ENCODE measurements around the gene ARHGAP4. TPM values are rescaled to one million over a fixed set of nuclear protein-coding genes. Genes with fewer than 3 reads are reported as not detected.

ARHGAP4 gene
- total and polyA plus RNA-seq, 10 of the 15 experiments (the other 5 are each of a cell fraction or from before 2014, with no cell fraction given) = 0.71 to 120 (median 44.3) TPM

DNA sequence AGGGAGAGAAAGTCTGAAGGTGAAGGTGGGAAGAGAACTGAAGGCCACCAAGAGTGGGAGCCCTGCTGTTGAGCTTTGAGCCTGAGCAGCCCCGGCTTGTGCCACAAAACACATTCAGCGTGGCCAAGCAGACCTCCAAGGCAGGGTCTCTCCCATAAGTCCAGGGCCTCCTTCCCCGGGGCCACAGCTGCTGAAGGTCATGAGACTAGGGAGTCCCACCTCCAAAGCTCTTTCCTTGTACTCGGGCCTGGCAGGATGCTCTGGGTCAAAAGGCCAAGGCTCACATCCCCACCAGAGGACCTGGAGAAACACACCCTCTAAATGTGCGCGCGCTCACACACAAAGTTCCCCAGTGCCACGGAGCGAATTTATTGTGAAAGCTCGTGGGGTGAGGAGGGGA is 3.5 kb upstream of the ARHGAP4 start (continued):
- TF ChIP-seq ZNF592 (IDR thresholded peaks at IDR 0.05) = no peak
- TF ChIP-seq, protein P1, sequence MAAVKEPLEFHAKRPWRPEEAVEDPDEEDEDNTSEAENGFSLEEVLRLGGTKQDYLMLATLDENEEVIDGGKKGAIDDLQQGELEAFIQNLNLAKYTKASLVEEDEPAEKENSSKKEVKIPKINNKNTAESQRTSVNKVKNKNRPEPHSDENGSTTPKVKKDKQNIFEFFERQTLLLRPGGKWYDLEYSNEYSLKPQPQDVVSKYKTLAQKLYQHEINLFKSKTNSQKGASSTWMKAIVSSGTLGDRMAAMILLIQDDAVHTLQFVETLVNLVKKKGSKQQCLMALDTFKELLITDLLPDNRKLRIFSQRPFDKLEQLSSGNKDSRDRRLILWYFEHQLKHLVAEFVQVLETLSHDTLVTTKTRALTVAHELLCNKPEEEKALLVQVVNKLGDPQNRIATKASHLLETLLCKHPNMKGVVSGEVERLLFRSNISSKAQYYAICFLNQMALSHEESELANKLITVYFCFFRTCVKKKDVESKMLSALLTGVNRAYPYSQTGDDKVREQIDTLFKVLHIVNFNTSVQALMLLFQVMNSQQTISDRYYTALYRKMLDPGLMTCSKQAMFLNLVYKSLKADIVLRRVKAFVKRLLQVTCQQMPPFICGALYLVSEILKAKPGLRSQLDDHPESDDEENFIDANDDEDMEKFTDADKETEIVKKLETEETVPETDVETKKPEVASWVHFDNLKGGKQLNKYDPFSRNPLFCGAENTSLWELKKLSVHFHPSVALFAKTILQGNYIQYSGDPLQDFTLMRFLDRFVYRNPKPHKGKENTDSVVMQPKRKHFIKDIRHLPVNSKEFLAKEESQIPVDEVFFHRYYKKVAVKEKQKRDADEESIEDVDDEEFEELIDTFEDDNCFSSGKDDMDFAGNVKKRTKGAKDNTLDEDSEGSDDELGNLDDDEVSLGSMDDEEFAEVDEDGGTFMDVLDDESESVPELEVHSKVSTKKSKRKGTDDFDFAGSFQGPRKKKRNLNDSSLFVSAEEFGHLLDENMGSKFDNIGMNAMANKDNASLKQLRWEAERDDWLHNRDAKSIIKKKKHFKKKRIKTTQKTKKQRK (IDR thresholded peaks at IDR 0.05; ENCODE audit: low read depth, low read length) = no peak
- TF ChIP-seq SUPT20H (IDR thresholded peaks at IDR 0.05; ENCODE audit: borderline replicate concordance, control insufficient read depth, low read depth, low read length) = no peak
- no peak for TF ChIP-seq RB1 (IDR thresholded peaks at IDR 0.05; ENCODE audit: borderline replicate concordance)
- TF ChIP-seq MXI1 (IDR thresholded peaks at IDR 0.05; ENCODE audit: low read depth, low read length) = no peak

Measured in GM12878 (cell line).